K562 treated with DMSO at 1 percent for 24 hours (cell line): ENCODE measurements around the gene ADNP2. TPM values are rescaled to one million over a fixed set of nuclear protein-coding genes. Genes with fewer than 3 reads are reported as not detected.

Experiments used
- total RNA-seq: library from RNA; unstranded; fragments of 300-600 nt; gene quantifications from 2 replicates; pipeline ENCODE4 v1.2.3, GENCODE V29; 2022; ENCODE audit warnings: low read depth; ENCODE audit not compliant: insufficient read depth

Gene ADNP2
- 17.2 and 21.8 TPM in 2 replicates for total RNA-seq

GRCh38 chr18:80108739-80109675 is at the start of gene ADNP2:
Gene ADNP2, plus strand, starts transcription at chr18:80109262. Its CDS starts 8,281 bp downstream, at chr18:80117543.

Other genes with a start within 250 kb of the ADNP2 start
- 27.0 and 28.1 TPM in 2 replicates for gene SLC66A2, start 157.6 kb upstream of the ADNP2 start, total RNA-seq
- 1.8 TPM in 1 of 2 replicates, not detected in the other for gene HSBP1L1, start 144.6 kb upstream of the ADNP2 start, total RNA-seq
- 79.9 and 85.7 TPM in 2 replicates for gene TXNL4A, start 120.7 kb upstream of the ADNP2 start, total RNA-seq
- 9.0 and 10.8 TPM in 2 replicates for gene RBFA, start 74.8 kb upstream of the ADNP2 start, total RNA-seq
- gene PARD6G, start 138.3 kb downstream of the ADNP2 start, total RNA-seq: 1.1 and 1.7 TPM in 2 replicates